H1 (cell line): Measurements from ENCODE around the gene PROSER2. TPM values are rescaled to one million over a fixed set of nuclear protein-coding genes. Genes with fewer than 3 reads are reported as not detected.

ENCODE experiments used
- CHD7 ChIP-seq: fragments of 300-600 bp; sonication (generic); IDR thresholded peaks from 2 replicates; pipeline ENCODE4 v1.7.1; 2012; ENCODE audit warnings: low read length, moderate library complexity, mild to moderate bottlenecking, inconsistent platforms; ENCODE audit not compliant: insufficient replicate concordance
- polyA plus RNA-seq, 7 experiments: library from polyadenylated mRNA; depleted of rRNA in 3 of 7; stranded (reverse) in 5 of 7; unstranded in 2 of 7; fragments of >200 nt in 5 of 7; fragments of 200-250 nt in 2 of 7; gene quantifications; 1 replicate in 5 of 7; 2 replicates in 1 of 7; 4 replicates in 1 of 7; pipeline versions ENCODE4 v1.2.1 to v1.2.3, GENCODE V29; 2011 to 2013; ENCODE audit warnings: missing spikeins in 2 of 7, mixed read lengths in 2 of 7
- total RNA-seq: library from RNA; stranded (reverse); fragmentation: NEBNext Ultra II Directional; extraction: Animal tissue kit (Norgen Biotek cat#: 25700); gene quantifications from 2 replicates; pipeline ENCODE4 v1.2.1, GENCODE V29; 2021

The PROSER2 gene
- total and polyA plus RNA-seq, 2 of the 8 experiments (the other 6 are each of a cell fraction or from before 2014, with no cell fraction given), result 3.9 to 13.7 TPM

GRCh38 chr10:11901036-11901301 is 77.8 kb downstream of the PROSER2 start (continued):
- TF ChIP-seq CHD7, result no peak
- TF ChIP-seq, all 59 proteins: peak for 0
